IMR-90 (cell line): ENCODE results near the gene EPS8. TPM values are rescaled to one million over a fixed set of nuclear protein-coding genes. Genes with fewer than 3 reads are reported as not detected.

ENCODE experiments used
- ATAC-seq: fragments of 200-7000 bp; cut with Tn5 transposase; 2 replicates; pipeline ENCODE4 v1.9.1; 2020; ENCODE audit warnings: low read depth, mild to moderate bottlenecking, moderate library complexity
- BruUV-seq: library from RNA; stranded (reverse); fragments of 400-500 nt; replicated peaks from 2 replicates; lab custom pipeline; 2021; lab: Mats Ljungman, UMichigan
- CTCF ChIA-PET: fragments of 300-600 bp; formaldehyde crosslinking; extraction: SDS; loops from one replicate; lab custom pipeline; 2021; ENCODE audit warnings: antibody characterized with exemption; lab: Yijun Ruan, JAX
- POLR2A ChIA-PET: fragments of 300-600 bp; sonication (Branson Sonifier 250); formaldehyde crosslinking; loops from one replicate; lab custom pipeline; 2022; ENCODE audit warnings: antibody characterized with exemption; ENCODE audit not compliant: unreplicated experiment; lab: Charles Lee
- DNase-seq: peaks from one replicate; pipeline ENCODE4 v3.0.0; 2013
- H2AFZ ChIP-seq: replicated peaks from 2 replicates; pipeline ENCODE3; 2013; ENCODE audit warnings: low read length, mild to moderate bottlenecking; ENCODE audit not compliant: poor library complexity
- H2AK5ac ChIP-seq: 2 replicates; pipeline ENCODE4 v1.6.1; 2013; ENCODE audit warnings: low read depth, low read length, inconsistent platforms
- H2AK9ac ChIP-seq: replicated peaks from 2 replicates; pipeline ENCODE3; 2013; ENCODE audit warnings: mild to moderate bottlenecking, low read depth, low read length, moderate library complexity; ENCODE audit not compliant: poor library complexity
- H2BK120ac ChIP-seq: 2 replicates; pipeline ENCODE4 v1.6.1; 2013; ENCODE audit warnings: low read depth, low read length, inconsistent platforms
- H2BK15ac ChIP-seq: 3 replicates; pipeline ENCODE4 v1.6.1; 2013; ENCODE audit warnings: low read depth, low read length, inconsistent platforms
- H2BK20ac ChIP-seq: 2 replicates; pipeline ENCODE4 v1.6.1; 2013; ENCODE audit warnings: low read depth, mild to moderate bottlenecking, inconsistent platforms, low read length, moderate library complexity
- H2BK5ac ChIP-seq: 2 replicates; pipeline ENCODE4 v1.6.1; 2013; ENCODE audit warnings: mild to moderate bottlenecking, low read depth, low read length, inconsistent platforms; ENCODE audit not compliant: poor library complexity, severe bottlenecking
- H3K14ac ChIP-seq: replicated peaks from 2 replicates; pipeline ENCODE4 v1.6.1; 2013; ENCODE audit warnings: low read depth, low read length, inconsistent platforms
- H3K18ac ChIP-seq: 2 replicates; pipeline ENCODE4 v1.6.1; 2013; ENCODE audit warnings: low read depth, low read length, control low read depth
- H3K23ac ChIP-seq: 2 replicates; pipeline ENCODE4 v1.6.1; 2013; ENCODE audit warnings: low read depth, low read length, inconsistent platforms
- H3K27ac ChIP-seq: 2 replicates; pipeline ENCODE4 v1.5.1; 2013; ENCODE audit warnings: mild to moderate bottlenecking, control low read depth, low read length; ENCODE audit not compliant: insufficient read depth
- H3K27me3 ChIP-seq: 2 replicates; pipeline ENCODE4 v1.6.1; 2013; ENCODE audit warnings: low read length; ENCODE audit not compliant: control insufficient read depth, insufficient read depth
- H3K36me3 ChIP-seq: 2 replicates; pipeline ENCODE4 v1.6.1; 2013; ENCODE audit warnings: low read length, mixed read lengths; ENCODE audit not compliant: control insufficient read depth, insufficient read depth
- H3K4ac ChIP-seq: 2 replicates; pipeline ENCODE4 v1.6.1; 2013; ENCODE audit warnings: low read depth, low read length, inconsistent platforms
- H3K4me1 ChIP-seq: 2 replicates; pipeline ENCODE4 v1.6.1; 2013; ENCODE audit warnings: low read length, mixed read lengths; ENCODE audit not compliant: control insufficient read depth, insufficient read depth
- H3K4me2 ChIP-seq: 2 replicates; pipeline ENCODE4 v1.6.1; 2013; ENCODE audit warnings: low read depth, mild to moderate bottlenecking, control low read depth, low read length, moderate library complexity
- H3K4me3 ChIP-seq: 2 replicates; pipeline ENCODE4 v1.5.1; 2013; ENCODE audit warnings: low read depth, mild to moderate bottlenecking, control low read depth, low read length, moderate library complexity; ENCODE audit not compliant: insufficient read depth
- H3K56ac ChIP-seq: 2 replicates; pipeline ENCODE4 v1.6.1; 2013; ENCODE audit warnings: low read length, inconsistent platforms; ENCODE audit not compliant: insufficient read depth; ENCODE audit errors: extremely low read depth
- H3K79me1 ChIP-seq, 2 experiments: 2 replicates each; pipeline ENCODE4 v1.6.1; 2013; ENCODE audit warnings: low read length in 2 of 2, inconsistent platforms in 1 of 2, low read depth in 1 of 2
- H3K9ac ChIP-seq: 2 replicates; pipeline ENCODE4 v1.6.1; 2013; ENCODE audit warnings: low read depth, low read length, control low read depth
- H3K9me1 ChIP-seq: 2 replicates; pipeline ENCODE4 v1.6.1; 2013; ENCODE audit warnings: low read length, inconsistent platforms; ENCODE audit not compliant: insufficient read depth
- H3K9me3 ChIP-seq: 2 replicates; pipeline ENCODE4 v1.6.1; 2013; ENCODE audit warnings: low read length; ENCODE audit not compliant: control insufficient read depth, insufficient read depth
- H4K20me1 ChIP-seq: 2 replicates; pipeline ENCODE4 v1.6.1; 2013; ENCODE audit warnings: low read length, inconsistent platforms; ENCODE audit not compliant: insufficient read depth
- H4K5ac ChIP-seq: 2 replicates; pipeline ENCODE4 v1.6.1; 2013; ENCODE audit warnings: mild to moderate bottlenecking, low read depth, low read length, control low read depth
- H4K8ac ChIP-seq, 2 experiments: 2 replicates each; pipeline ENCODE4 v1.6.1; 2013; ENCODE audit warnings: low read depth in 2 of 2, low read length in 2 of 2, control low read depth in 1 of 2, inconsistent platforms in 1 of 2
- H4K91ac ChIP-seq: 2 replicates; pipeline ENCODE4 v1.6.1; 2013; ENCODE audit warnings: low read depth, low read length, inconsistent platforms; ENCODE audit not compliant: insufficient read depth
- BHLHE40 ChIP-seq: fragments of 150-350 bp; IDR thresholded peaks from 2 replicates; pipeline ENCODE4 v1.6.1; 2016; ENCODE audit warnings: mild to moderate bottlenecking, low read depth, low read length
- ELK1 ChIP-seq: fragments of 150-350 bp; IDR thresholded peaks from 2 replicates; pipeline ENCODE4 v1.6.1; 2016; ENCODE audit warnings: low read depth, mild to moderate bottlenecking, low read length, moderate library complexity, borderline replicate concordance
- MAFK ChIP-seq: IDR thresholded peaks from 2 replicates; pipeline ENCODE4 v1.6.1; 2012; ENCODE audit warnings: low read depth, low read length, improper control_type of control experiment
- MAZ ChIP-seq: IDR thresholded peaks from 2 replicates; pipeline ENCODE4 v1.6.1; 2012; ENCODE audit warnings: low read depth, mild to moderate bottlenecking, low read length, improper control_type of control experiment, moderate library complexity, borderline replicate concordance
- MXI1 ChIP-seq: IDR thresholded peaks from 2 replicates; pipeline ENCODE4 v1.6.1; 2012; ENCODE audit warnings: low read depth, mild to moderate bottlenecking, low read length, moderate library complexity, borderline replicate concordance
- NFE2L2 ChIP-seq: fragments of 150-350 bp; IDR thresholded peaks from 2 replicates; pipeline ENCODE4 v1.6.1; 2016; ENCODE audit warnings: low read depth, mild to moderate bottlenecking, low read length
- POLR2A ChIP-seq: IDR thresholded peaks from 2 replicates; pipeline ENCODE4 v1.6.1; 2012; ENCODE audit warnings: mild to moderate bottlenecking, low read depth, low read length
- RCOR1 ChIP-seq: IDR thresholded peaks from 2 replicates; pipeline ENCODE4 v1.6.1; 2012; ENCODE audit warnings: mild to moderate bottlenecking, low read length, improper control_type of control experiment; ENCODE audit not compliant: insufficient replicate concordance
- RFX5 ChIP-seq: IDR thresholded peaks from 2 replicates; pipeline ENCODE4 v1.8.0; 2012; ENCODE audit warnings: low read depth, mild to moderate bottlenecking, low read length, moderate library complexity
- SMC3 ChIP-seq: fragments of 150-350 bp; IDR thresholded peaks from 2 replicates; pipeline ENCODE4 v1.6.1; 2016; ENCODE audit warnings: low read depth, mild to moderate bottlenecking, antibody characterized with exemption, low read length, moderate library complexity
- WGBS, 2 experiments: methylation state at CpG; one replicate each; pipeline versions ENCODE4 v1.1.5 to v1.1.7; 2013; ENCODE audit warnings: missing lambda C conversion rate in 2 of 2; ENCODE audit not compliant: insufficient read length in 1 of 2; ENCODE audit errors: extremely low coverage in 2 of 2; 5-methylcytosine and 5-hydroxymethylcytosine counted together
- dilution Hi-C: fragments of 300-500 bp; cut with HindIII; formaldehyde crosslinking; loops from one replicate; pipeline ENCODE4 v1.14.3; 2018; ENCODE audit warnings: low sequenced_read_pairs; ENCODE audit not compliant: unreplicated experiment
- in situ Hi-C: fragments of 300-500 bp; cut with MboI; formaldehyde crosslinking; loops from 3 replicates; pipeline ENCODE4 v1.14.3; 2019; ENCODE audit warnings: low sequenced_read_pairs, inconsistent platforms, mixed read lengths
- intact Hi-C: fragments of 100-400 bp; cut with micrococcal nuclease; formaldehyde crosslinking; loops from 2 replicates; pipeline ENCODE4 v1.10.0; 2022
- polyA plus RNA-seq, 3 experiments: library from polyadenylated mRNA; depleted of rRNA; stranded (reverse); fragments of >200 nt; gene quantifications; 2 replicates each; pipeline ENCODE4 v1.2.3, GENCODE V29; 2012; ENCODE audit warnings: low replicate concordance in 1 of 3
- total RNA-seq: library from RNA; depleted of rRNA; stranded (reverse); fragments of >200 nt; gene quantifications from 2 replicates; pipeline ENCODE4 v1.2.3, GENCODE V29; 2012
- TF ChIP-seq, protein P1 (sequence below): fragments of 150-350 bp; IDR thresholded peaks from 2 replicates; pipeline ENCODE4 v1.6.1; 2017; ENCODE audit warnings: mild to moderate bottlenecking, antibody characterized with exemption, low read length, low read depth

EPS8 gene
- total and polyA plus RNA-seq, 2 of the 4 experiments (the other 2 are of a cell fraction), result 45.1 to 104 TPM

DNA sequence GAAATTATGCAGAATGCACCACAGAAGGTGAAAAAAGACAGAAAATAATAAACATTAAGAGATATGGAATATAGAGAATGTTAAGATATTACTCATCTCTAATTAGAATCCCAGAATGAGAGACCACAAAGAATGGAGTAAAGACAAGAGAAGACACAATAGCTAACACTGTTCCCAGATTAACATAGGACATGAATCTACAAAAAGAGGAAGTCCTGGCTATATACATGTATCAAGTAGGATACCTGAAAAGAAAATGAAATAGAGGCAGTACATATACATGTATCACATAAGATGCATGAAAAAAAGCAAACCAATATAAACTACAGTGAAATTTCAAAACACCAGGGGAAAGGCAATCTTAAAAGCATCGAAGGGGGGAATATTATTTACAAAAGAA, 5.6 kb upstream of the EPS8 start:
- Histone ChIP-seq H3K9ac (no peak overlapping the region), H2BK20ac (no peak overlapping the region), H3K4me1 (peaks cover 2% of the 10 kb centered on the region; the same call in 1 of the 2 replicates), H4K5ac (no peak overlapping the region), H3K27me3 (no peaks in the 10 kb centered on the region), H3K18ac (no peak overlapping the region), H4K91ac (no peak overlapping the region), H4K20me1 (no peaks in the 10 kb centered on the region), H3K4ac (no peak overlapping the region), H3K4me2 (no peak overlapping the region), H3K56ac (no peak overlapping the region), H3K14ac (no peak overlapping the region), H3K27ac (no peak overlapping the region), H3K9me1 (no peaks in the 10 kb centered on the region), H3K36me3 (no peaks in the 10 kb centered on the region), H3K79me1 (peaks cover 0 to 5% of the 10 kb centered on the region in 2 experiments; a peak in 2 of 4 replicates), H4K8ac (no peak overlapping the region), H2BK5ac (no peak overlapping the region), H2AK5ac (no peak overlapping the region), H2AFZ (no peak overlapping the region), H3K23ac (no peak overlapping the region), H2BK15ac (no peak overlapping the region), H3K4me3 (no peak overlapping the region), H3K9me3 (no peaks in the 10 kb centered on the region), H2AK9ac (no peak overlapping the region), H2BK120ac (no peak overlapping the region)
- TF ChIP-seq BHLHE40, result no peak
- no peak for TF ChIP-seq ELK1
- no peak for TF ChIP-seq POLR2A
- TF ChIP-seq MAZ, result no peak
- no peak for TF ChIP-seq SMC3
- no peak for TF ChIP-seq RFX5
- no peak for TF ChIP-seq MXI1
- TF ChIP-seq, protein P1, sequence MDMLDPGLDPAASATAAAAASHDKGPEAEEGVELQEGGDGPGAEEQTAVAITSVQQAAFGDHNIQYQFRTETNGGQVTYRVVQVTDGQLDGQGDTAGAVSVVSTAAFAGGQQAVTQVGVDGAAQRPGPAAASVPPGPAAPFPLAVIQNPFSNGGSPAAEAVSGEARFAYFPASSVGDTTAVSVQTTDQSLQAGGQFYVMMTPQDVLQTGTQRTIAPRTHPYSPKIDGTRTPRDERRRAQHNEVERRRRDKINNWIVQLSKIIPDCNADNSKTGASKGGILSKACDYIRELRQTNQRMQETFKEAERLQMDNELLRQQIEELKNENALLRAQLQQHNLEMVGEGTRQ, result no peak
- TF ChIP-seq MAFK, result no peak
- no peak for TF ChIP-seq NFE2L2
- no peak for TF ChIP-seq RCOR1
- POLR2A ChIA-PET, result no interaction called here
- DNase-seq (no peak), ATAC-seq (no peak)
- CTCF ChIA-PET, result interaction anchor here (2.8 kb wide), 1 partner anchor 14 kb away, joined by 8 read pairs; no protein-coding TSS in a partner anchor
- intact Hi-C loops, result no loop called here
- in situ Hi-C loops, result no loop called here
- WGBS, 2 experiments, result no CpG with 5 or more reads among the region's 1 CpG
- dilution Hi-C loops, result no loop called here
- BruUV-seq, result no TSS peak
